OCI-LY1 (cell line): Measurements from ENCODE around the gene GNPTAB.
A peak's percentile ranks its signal among the peaks of the same experiment; 100 is the strongest.

Source experiments
- H2AFZ ChIP-seq: fragments of 200-600 bp; sonication (generic), shearing (Covaris generic); 2 replicates; pipeline ENCODE4 v1.6.0; 2014; ENCODE audit warnings: antibody characterized with exemption, mild to moderate bottlenecking, low read length
- H3F3A ChIP-seq: fragments of 200-600 bp; sonication (generic), shearing (Covaris generic); 2 replicates; pipeline ENCODE4 v1.6.0; 2014; ENCODE audit warnings: mild to moderate bottlenecking, antibody characterized with exemption, low read length, moderate library complexity; ENCODE audit not compliant: insufficient read depth
- H3K27ac ChIP-seq: fragments of 200-600 bp; sonication (generic); 2 replicates; pipeline ENCODE4 v1.5.1; 2014; ENCODE audit warnings: low read length, mixed run types, mild to moderate bottlenecking, low read depth; ENCODE audit not compliant: poor library complexity, severe bottlenecking
- H3K27me3 ChIP-seq: fragments of 200-600 bp; sonication (generic); 2 replicates; pipeline ENCODE4 v1.6.0; 2014; ENCODE audit warnings: antibody characterized with exemption, mild to moderate bottlenecking, low read length, moderate library complexity; ENCODE audit not compliant: insufficient read depth
- H3K36me3 ChIP-seq: fragments of 200-600 bp; sonication (generic); 2 replicates; pipeline ENCODE4 v1.6.1; 2014; ENCODE audit warnings: mild to moderate bottlenecking, antibody characterized with exemption, low read length, moderate library complexity, mixed read lengths; ENCODE audit not compliant: insufficient read depth
- H3K4me1 ChIP-seq: fragments of 200-600 bp; sonication (generic); 2 replicates; pipeline ENCODE4 v1.5.1; 2014; ENCODE audit warnings: mild to moderate bottlenecking, low read length, moderate library complexity; ENCODE audit not compliant: insufficient read depth, severe bottlenecking
- H3K4me2 ChIP-seq: fragments of 200-600 bp; sonication (generic), shearing (Covaris generic); 2 replicates; pipeline ENCODE4 v1.6.1; 2014; ENCODE audit warnings: low read length
- H3K4me3 ChIP-seq: fragments of 200-600 bp; sonication (generic); 2 replicates; pipeline ENCODE4 v1.5.1; 2014; ENCODE audit warnings: low read length, low read depth, mild to moderate bottlenecking, mixed read lengths; ENCODE audit not compliant: poor library complexity, severe bottlenecking
- H3K79me2 ChIP-seq: fragments of 200-600 bp; shearing (Covaris generic); 2 replicates; pipeline ENCODE4 v1.6.1; 2016; ENCODE audit warnings: mixed run types, low read length, mixed read lengths; ENCODE audit not compliant: insufficient read depth
- H3K9ac ChIP-seq: fragments of 200-600 bp; sonication (generic), shearing (Covaris generic); 2 replicates; pipeline ENCODE4 v1.6.1; 2014; ENCODE audit warnings: mild to moderate bottlenecking, low read length, mixed read lengths
- H3K9me2 ChIP-seq: fragments of 200-600 bp; sonication (generic), shearing (Covaris generic); 2 replicates; pipeline ENCODE4 v1.6.1; 2014; ENCODE audit warnings: low read depth, mild to moderate bottlenecking, low read length, mixed read lengths
- H3K9me3 ChIP-seq: fragments of 200-600 bp; shearing (Covaris generic); 2 replicates; pipeline ENCODE4 v1.6.1; 2014; ENCODE audit warnings: low read length, mixed read lengths
- H4K20me1 ChIP-seq: fragments of 200-600 bp; sonication (generic), shearing (Covaris generic); 2 replicates; pipeline ENCODE4 v1.6.0; 2016; ENCODE audit warnings: mild to moderate bottlenecking, low read length; ENCODE audit not compliant: insufficient read depth
- CTCF ChIP-seq: fragments of 200-600 bp; sonication (generic), shearing (Covaris generic); IDR thresholded peaks from 2 replicates; pipeline ENCODE4 v1.5.1; 2017; ENCODE audit warnings: mild to moderate bottlenecking, antibody characterized with exemption, low read length, moderate library complexity, mixed read lengths
- EZH2 ChIP-seq: fragments of 200-600 bp; sonication (generic), shearing (Covaris generic); IDR thresholded peaks from 2 replicates; pipeline ENCODE4 v1.8.0; 2017; ENCODE audit warnings: borderline replicate concordance, mixed run types, mild to moderate bottlenecking, antibody characterized with exemption, low read length, moderate library complexity, mixed read lengths

GNPTAB gene

GRCh38 chr12:101748907-101749306 lies 81.9 kb downstream of the GNPTAB start:
- no peaks in the 10 kb centered on the region for H3K9me2 ChIP-seq
- H2AFZ ChIP-seq = no peak overlapping the region
- H3K36me3 ChIP-seq = peaks cover 96% of the 10 kb centered on the region
- TF ChIP-seq CTCF (no peak), EZH2 (no peak)
- H3K4me1 ChIP-seq = peaks cover 41% of the 10 kb centered on the region
- H3K27ac ChIP-seq = peak overlapping the region; percentile 53
- H3K9ac ChIP-seq = no peak overlapping the region
- H3K4me2 ChIP-seq = no peak overlapping the region
- no peaks in the 10 kb centered on the region for H4K20me1 ChIP-seq
- no peaks in the 10 kb centered on the region for H3K79me2 ChIP-seq
- no peaks in the 10 kb centered on the region for H3K27me3 ChIP-seq
- no peak overlapping the region for H3K4me3 ChIP-seq
- H3F3A ChIP-seq = no peaks in the 10 kb centered on the region
- H3K9me3 ChIP-seq = no peaks in the 10 kb centered on the region

- no peak overlapping the region for H3K9ac ChIP-seq
- H3K27me3 ChIP-seq = no peaks in the 10 kb centered on the region
- H4K20me1 ChIP-seq = no peaks in the 10 kb centered on the region
- peak overlapping the region; percentile 37 for H3K27ac ChIP-seq
- H3K36me3 ChIP-seq = peaks cover 84% of the 10 kb centered on the region
- H2AFZ ChIP-seq = no peak overlapping the region
- no peak overlapping the region for H3K4me2 ChIP-seq
- peaks cover 54% of the 10 kb centered on the region for H3K4me1 ChIP-seq
- no peaks in the 10 kb centered on the region for H3K9me3 ChIP-seq
- TF ChIP-seq EZH2 (no peak), CTCF (no peak)
- no peaks in the 10 kb centered on the region for H3F3A ChIP-seq
- no peaks in the 10 kb centered on the region for H3K9me2 ChIP-seq
- no peak overlapping the region for H3K4me3 ChIP-seq
- H3K79me2 ChIP-seq = no peaks in the 10 kb centered on the region
These were observed 83.1 kb downstream of the GNPTAB start for GRCh38 chr12:101747697-101748096.

- no peak for TF ChIP-seq EZH2
- no peak for TF ChIP-seq CTCF
- H3K27ac ChIP-seq = peak overlapping the region; percentile 98
- no peak overlapping the region for H3K9ac ChIP-seq
- no peaks in the 10 kb centered on the region for H3K9me2 ChIP-seq
- H3F3A ChIP-seq = no peaks in the 10 kb centered on the region
- no peak overlapping the region for H3K4me3 ChIP-seq
- H3K79me2 ChIP-seq = no peaks in the 10 kb centered on the region
- no peak overlapping the region for H3K4me2 ChIP-seq
- H4K20me1 ChIP-seq = no peaks in the 10 kb centered on the region
- no peaks in the 10 kb centered on the region for H3K27me3 ChIP-seq
- H3K36me3 ChIP-seq = peaks cover 82% of the 10 kb centered on the region
- H3K4me1 ChIP-seq = peaks cover 64% of the 10 kb centered on the region
- H3K9me3 ChIP-seq = no peaks in the 10 kb centered on the region
- no peak overlapping the region for H2AFZ ChIP-seq
These were observed 84.1 kb downstream of the GNPTAB start for GRCh38 chr12:101746661-101747060.
